BLaER1 treated with 17β-estradiol and CSF1 and Interleukin-3, amounts not matched to agents 10 nM and 100 nM (cell line): ENCODE measurements around the gene STX16.
"Not testable (repeated sequence)": the region's sequence is repeated elsewhere in the genome, so short reads cannot be mapped to it uniquely, and the experiment has no call there.

Experiments
- H3K27ac ChIP-seq, 11 experiments: shearing (Covaris generic); formaldehyde crosslinking; 2 replicates each; pipeline ENCODE4 v1.8.1; 2022
- H3K27me3 ChIP-seq, 11 experiments: shearing (Covaris generic); formaldehyde crosslinking; 2 replicates each; pipeline ENCODE4 v1.8.1; 2022
- H3K36me3 ChIP-seq, 11 experiments: shearing (Covaris generic); formaldehyde crosslinking; 2 replicates each; pipeline ENCODE4 v1.8.1; 2022
- H3K4me1 ChIP-seq, 10 experiments: shearing (Covaris generic); formaldehyde crosslinking; 2 replicates each; pipeline ENCODE4 v1.8.1; 2022
- H3K4me2 ChIP-seq, 11 experiments: shearing (Covaris generic); formaldehyde crosslinking; 2 replicates each; pipeline ENCODE4 v1.8.1; 2022
- H3K4me3 ChIP-seq, 10 experiments: shearing (Covaris generic); formaldehyde crosslinking; 2 replicates each; pipeline ENCODE4 v1.8.1; 2022
- H3K9ac ChIP-seq, 11 experiments: shearing (Covaris generic); formaldehyde crosslinking; 2 replicates each; pipeline ENCODE4 v1.8.1; 2022
- H3K9me3 ChIP-seq, 11 experiments: shearing (Covaris generic); formaldehyde crosslinking; replicated peaks in 1 of 11; 2 replicates each; pipeline ENCODE4 v1.8.1; 2022
- H4K20me1 ChIP-seq, 11 experiments: shearing (Covaris generic); formaldehyde crosslinking; 2 replicates each; pipeline ENCODE4 v1.8.1; 2022
- Cebpa-rat ChIP-seq, 11 experiments: shearing (Covaris generic); IDR thresholded peaks; 2 replicates each; pipeline ENCODE4 v1.8.1; 2022

STX16 gene

DNA sequence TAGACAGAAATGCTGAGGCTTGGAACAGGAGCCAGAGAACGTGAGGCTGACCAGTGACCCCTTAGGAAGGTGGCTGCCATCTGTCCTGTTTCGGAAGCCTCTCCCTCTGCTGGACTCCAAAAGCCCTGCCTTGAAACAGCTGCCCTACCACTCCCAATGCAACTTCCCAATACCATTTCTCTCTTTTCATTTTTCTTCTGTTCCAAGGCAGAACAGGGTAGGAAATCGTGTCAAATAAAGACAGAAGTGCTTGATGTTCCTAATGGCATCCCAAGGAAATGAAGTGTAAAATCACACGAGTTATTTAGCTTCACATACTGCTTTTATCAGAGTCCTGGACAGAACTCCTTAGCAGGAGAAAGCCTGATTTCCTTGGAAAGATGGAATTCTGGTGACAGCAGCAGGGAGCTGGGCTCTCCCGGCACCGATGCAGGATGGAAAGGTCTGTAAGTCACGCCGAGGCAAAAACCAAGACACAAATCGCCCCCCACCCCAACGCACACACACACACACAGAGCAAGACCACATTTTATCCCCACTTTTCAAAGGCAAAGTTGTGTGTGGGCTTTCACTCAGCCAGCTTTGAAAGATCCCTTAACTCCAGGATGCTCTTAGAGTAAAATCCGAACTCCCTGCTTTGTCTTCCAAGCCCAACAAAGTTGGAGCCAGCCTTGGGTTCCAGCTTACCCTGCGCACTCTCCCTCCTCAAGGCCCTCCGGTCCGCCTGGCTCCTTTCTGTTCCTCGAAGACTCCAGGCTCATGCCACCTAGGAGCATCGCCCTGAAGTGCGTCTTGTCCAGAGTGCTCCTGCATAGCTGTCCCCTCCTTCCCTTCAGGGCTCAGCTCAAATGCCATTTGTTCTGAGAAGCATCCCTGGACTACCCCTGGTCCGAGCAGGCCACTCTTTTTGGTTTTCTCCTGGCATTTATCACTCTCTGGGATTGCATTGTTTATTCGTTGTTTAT is 11.6 kb upstream of the STX16 start:
- H3K36me3 ChIP-seq: no peaks in the 10 kb centered on the region
- H3K27me3 ChIP-seq: no peaks in the 10 kb centered on the region
- H3K9ac ChIP-seq: no peak overlapping the region
- H3K4me2 ChIP-seq: no peak overlapping the region
- H3K4me3 ChIP-seq: no peak overlapping the region
- peaks cover 7 to 17% (median 10%) of the 10 kb centered on the region in 10 experiments for H3K4me1 ChIP-seq
- H4K20me1 ChIP-seq: no peaks in the 10 kb centered on the region
- H3K27ac ChIP-seq: no peak overlapping the region
- no peak for TF ChIP-seq Cebpa-rat (IDR thresholded peaks at IDR 0.05)
- H3K9me3 ChIP-seq: no peaks in the 10 kb centered on the region

DNA sequence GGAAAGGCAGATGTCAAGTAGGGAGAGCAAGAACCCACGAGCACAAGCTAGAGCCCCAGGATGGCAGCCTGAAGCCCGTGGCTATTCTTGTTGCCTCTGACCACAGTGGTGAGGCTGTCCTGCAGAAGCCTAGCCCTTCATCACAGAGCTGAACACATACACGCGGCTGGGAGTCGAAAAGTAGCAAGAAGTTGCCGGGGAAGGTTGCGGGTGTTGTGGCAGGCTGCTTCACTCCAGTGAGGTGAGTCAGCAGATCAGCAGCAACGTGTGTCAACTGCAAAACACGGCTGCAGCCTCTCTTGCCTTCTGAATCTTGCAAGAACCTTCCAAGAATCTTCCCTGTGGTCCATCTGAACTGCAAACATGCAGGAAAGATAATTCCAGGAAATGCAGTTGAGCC is 10.6 kb upstream of the STX16 start:
- H3K4me3 ChIP-seq: no peak overlapping the region
- H3K9ac ChIP-seq: no peak overlapping the region
- H3K4me2 ChIP-seq: no peak overlapping the region
- no peaks in the 10 kb centered on the region for H4K20me1 ChIP-seq
- no peaks in the 10 kb centered on the region for H3K9me3 ChIP-seq
- TF ChIP-seq Cebpa-rat (IDR thresholded peaks at IDR 0.05): no peak
- no peaks in the 10 kb centered on the region for H3K36me3 ChIP-seq
- H3K27ac ChIP-seq: no peak overlapping the region
- H3K27me3 ChIP-seq: no peaks in the 10 kb centered on the region
- H3K4me1 ChIP-seq: peaks cover 0 to 7% (median under 1%) of the 10 kb centered on the region in 10 experiments; a peak in 9 of 20 replicates

DNA sequence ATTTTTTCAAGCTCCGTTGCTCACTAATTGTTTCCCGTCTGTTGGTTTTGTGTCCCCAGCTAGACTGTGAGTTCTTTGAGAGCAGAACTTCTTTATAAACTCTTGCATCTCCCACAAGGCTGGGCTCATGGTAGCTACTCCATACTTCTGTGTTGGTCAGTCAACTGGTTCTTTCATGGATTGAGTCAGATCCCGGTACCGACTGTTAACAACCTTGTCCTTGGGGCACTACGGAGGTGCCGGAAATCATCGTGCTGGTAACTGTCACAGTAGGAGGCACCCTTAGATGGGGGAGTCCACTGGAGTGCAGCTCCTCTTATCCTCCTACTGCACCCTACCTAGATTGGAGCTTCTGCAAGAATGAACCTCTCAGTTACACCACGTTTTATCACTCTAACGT is 8.6 kb upstream of the STX16 start:
- Histone ChIP-seq H3K9ac (no peak overlapping the region), H3K4me2 (no peak overlapping the region), H3K27me3 (no peaks in the 10 kb centered on the region), H3K9me3 (no peaks in the 10 kb centered on the region), H4K20me1 (no peaks in the 10 kb centered on the region), H3K4me3 (no peak overlapping the region), H3K4me1 (no peaks in the 10 kb centered on the region), H3K36me3 (no peaks in the 10 kb centered on the region), H3K27ac (no peak overlapping the region)
- no peak for TF ChIP-seq Cebpa-rat (IDR thresholded peaks at IDR 0.05)

DNA sequence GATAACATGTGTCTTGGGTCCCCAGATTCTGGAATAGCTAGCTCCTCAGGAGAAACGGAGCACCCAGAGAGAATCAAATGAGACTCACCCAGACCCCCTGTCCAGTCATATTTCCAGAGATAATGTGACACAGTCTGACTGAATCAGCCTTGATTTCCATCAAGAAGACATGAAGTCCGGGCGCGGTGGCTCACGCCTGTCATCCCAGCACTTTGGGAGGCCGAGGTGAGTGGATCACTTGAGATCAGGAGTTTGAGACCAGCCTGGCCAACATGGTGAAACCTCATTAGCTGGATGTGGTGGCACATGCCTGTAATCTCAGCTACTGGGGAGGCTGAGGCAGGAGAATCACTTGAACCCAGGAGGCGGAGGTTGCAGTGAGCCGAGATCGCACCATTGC is 8.2 kb upstream of the STX16 start:
- not testable (repeated sequence) for H3K27ac ChIP-seq, H3K9ac ChIP-seq, H3K4me1 ChIP-seq, H4K20me1 ChIP-seq, H3K27me3 ChIP-seq, H3K4me2 ChIP-seq, H3K9me3 ChIP-seq, H3K4me3 ChIP-seq, H3K36me3 ChIP-seq

DNA sequence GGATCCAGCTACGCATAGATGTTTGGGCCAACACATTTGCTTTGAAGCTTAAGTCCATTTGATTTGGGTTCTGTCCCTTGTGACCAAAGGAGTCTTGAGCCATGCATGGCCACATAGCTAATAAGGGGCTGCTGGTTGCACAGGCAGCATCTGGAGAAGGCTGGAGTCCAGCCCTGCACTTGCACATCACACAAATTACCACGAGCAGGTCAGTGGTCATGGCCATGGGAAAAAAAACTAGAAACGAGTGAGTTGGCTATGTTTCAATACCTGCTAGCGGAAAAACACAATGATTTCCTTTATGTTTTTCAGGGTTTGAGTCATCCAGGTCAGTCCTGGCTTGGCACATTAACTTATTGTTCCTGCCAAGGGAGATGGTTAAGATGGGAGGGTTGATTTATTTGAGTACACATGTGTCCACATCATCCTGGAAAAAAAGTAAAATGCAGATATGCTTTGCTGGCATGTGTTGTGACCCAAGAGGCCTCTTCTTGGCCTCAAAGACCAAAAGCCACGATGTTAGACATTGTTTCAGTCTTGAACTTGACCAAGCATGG is 5.6 kb upstream of the STX16 start:
- H3K4me1 ChIP-seq: peaks cover 0 to 13% (median 11%) of the 10 kb centered on the region in 10 experiments; a peak in 13 of 20 replicates
- no peak overlapping the region for H3K4me3 ChIP-seq
- no peak overlapping the region for H3K27ac ChIP-seq
- H3K27me3 ChIP-seq: peaks cover 8 to 20% (median 16%) of the 10 kb centered on the region in 11 experiments; a peak in 21 of 22 replicates
- H3K9ac ChIP-seq: no peak overlapping the region
- no peaks in the 10 kb centered on the region for H3K36me3 ChIP-seq
- no peaks in the 10 kb centered on the region for H4K20me1 ChIP-seq
- H3K4me2 ChIP-seq: no peak overlapping the region
- TF ChIP-seq Cebpa-rat (IDR thresholded peaks at IDR 0.05): no peak
- no peaks in the 10 kb centered on the region for H3K9me3 ChIP-seq

DNA sequence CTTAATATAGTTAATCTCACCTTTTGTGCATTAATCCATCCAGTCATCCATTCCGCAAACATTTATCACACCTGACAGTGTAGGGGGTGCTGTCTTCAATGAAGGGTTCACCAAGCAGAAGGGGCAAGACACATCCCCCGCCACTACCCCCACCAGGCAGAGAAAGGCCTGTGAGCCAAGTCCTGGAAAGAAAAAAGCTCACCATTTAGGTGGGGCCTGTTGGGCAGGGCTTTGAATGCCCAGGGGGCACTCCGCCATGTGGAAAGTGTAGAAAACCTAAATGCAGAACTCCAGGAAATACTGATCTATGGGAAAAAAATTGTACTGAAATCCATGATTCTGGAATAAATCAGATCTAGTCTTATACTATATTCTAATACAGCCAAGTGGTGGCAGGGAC is 4.8 kb upstream of the STX16 start:
- peaks cover 0 to 13% (median 11%) of the 10 kb centered on the region in 10 experiments; a peak in 13 of 20 replicates for H3K4me1 ChIP-seq
- H3K36me3 ChIP-seq: no peaks in the 10 kb centered on the region
- no peak overlapping the region for H3K9ac ChIP-seq
- H3K27ac ChIP-seq: no peak overlapping the region
- H4K20me1 ChIP-seq: no peaks in the 10 kb centered on the region; a peak in 1 of 22 replicates
- H3K9me3 ChIP-seq: no peaks in the 10 kb centered on the region
- no peak overlapping the region for H3K4me2 ChIP-seq
- no peak overlapping the region for H3K4me3 ChIP-seq
- peaks cover 8 to 20% (median 16%) of the 10 kb centered on the region in 11 experiments; a peak in 21 of 22 replicates for H3K27me3 ChIP-seq
- no peak for TF ChIP-seq Cebpa-rat (IDR thresholded peaks at IDR 0.05)

DNA sequence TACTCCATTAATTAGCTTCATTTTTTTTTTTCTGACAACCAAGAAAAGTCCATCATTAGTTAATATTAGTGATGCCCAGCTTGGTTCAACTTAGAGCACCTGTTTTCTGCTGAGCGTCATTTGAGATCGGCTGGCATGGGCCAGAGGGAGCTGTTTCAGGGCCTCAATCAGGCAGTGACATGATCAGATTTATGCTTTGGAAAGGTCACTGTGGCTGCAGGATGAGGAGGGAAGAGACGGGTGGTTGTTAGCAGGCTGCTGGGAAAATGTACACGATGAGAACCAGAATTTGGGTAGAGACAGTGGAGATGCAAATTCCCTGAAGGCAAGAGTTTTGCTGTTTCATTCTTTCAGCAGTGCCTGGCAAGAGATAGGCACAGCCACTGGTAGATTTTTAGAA is 4.4 kb upstream of the STX16 start:
- TF ChIP-seq Cebpa-rat (IDR thresholded peaks at IDR 0.05): no peak
- Histone ChIP-seq H3K27ac (no peak overlapping the region), H3K36me3 (no peaks in the 10 kb centered on the region), H3K4me2 (no peak overlapping the region), H3K9ac (no peak overlapping the region), H3K9me3 (no peaks in the 10 kb centered on the region), H3K4me3 (no peak overlapping the region), H3K27me3 (peaks cover 8 to 20% (median 16%) of the 10 kb centered on the region in 11 experiments; a peak in 21 of 22 replicates), H4K20me1 (no peaks in the 10 kb centered on the region; a peak in 1 of 22 replicates), H3K4me1 (peaks cover 0 to 13% (median 11%) of the 10 kb centered on the region in 10 experiments; a peak in 13 of 20 replicates)

DNA sequence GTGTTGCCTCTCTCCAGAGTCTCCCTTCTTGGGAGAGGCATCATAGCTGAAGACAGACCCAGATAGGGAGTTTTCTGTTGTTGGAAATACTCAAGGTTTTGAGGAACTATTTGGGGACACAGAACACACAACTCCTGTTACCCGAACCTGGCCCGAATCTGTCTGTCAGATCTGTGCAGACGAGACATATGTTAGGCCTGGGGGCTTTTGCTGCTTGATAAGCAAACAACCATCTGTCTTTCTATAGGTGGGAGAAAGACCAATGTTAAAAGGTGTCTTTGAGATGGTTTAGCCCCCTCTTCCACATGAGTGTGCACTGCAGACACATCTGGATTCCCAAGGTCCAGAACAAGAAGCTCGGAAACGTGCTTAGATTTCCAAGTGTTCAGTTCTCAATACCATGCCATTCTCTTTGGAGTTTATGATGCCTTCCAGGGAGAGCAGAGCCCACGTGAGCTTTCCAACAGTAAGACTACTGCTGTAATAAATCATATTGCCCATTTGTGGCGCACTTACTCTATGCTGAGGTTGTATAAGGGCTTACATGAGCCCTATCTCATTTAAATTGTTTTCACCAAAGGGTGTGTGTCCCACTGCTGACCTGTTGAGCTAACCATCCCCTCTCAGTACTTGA is 3.8 kb upstream of the STX16 start:
- H4K20me1 ChIP-seq: no peaks in the 10 kb centered on the region; a peak in 1 of 22 replicates
- H3K9me3 ChIP-seq: no peaks in the 10 kb centered on the region
- no peaks in the 10 kb centered on the region for H3K36me3 ChIP-seq
- no peak overlapping the region for H3K4me3 ChIP-seq
- H3K9ac ChIP-seq: no peak overlapping the region
- no peak overlapping the region for H3K27ac ChIP-seq
- H3K4me2 ChIP-seq: no peak overlapping the region
- H3K27me3 ChIP-seq: peaks cover 8 to 20% (median 16%) of the 10 kb centered on the region in 11 experiments; a peak in 21 of 22 replicates
- TF ChIP-seq Cebpa-rat (IDR thresholded peaks at IDR 0.05): no peak
- peaks cover 0 to 13% (median 11%) of the 10 kb centered on the region in 10 experiments; a peak in 13 of 20 replicates for H3K4me1 ChIP-seq

DNA sequence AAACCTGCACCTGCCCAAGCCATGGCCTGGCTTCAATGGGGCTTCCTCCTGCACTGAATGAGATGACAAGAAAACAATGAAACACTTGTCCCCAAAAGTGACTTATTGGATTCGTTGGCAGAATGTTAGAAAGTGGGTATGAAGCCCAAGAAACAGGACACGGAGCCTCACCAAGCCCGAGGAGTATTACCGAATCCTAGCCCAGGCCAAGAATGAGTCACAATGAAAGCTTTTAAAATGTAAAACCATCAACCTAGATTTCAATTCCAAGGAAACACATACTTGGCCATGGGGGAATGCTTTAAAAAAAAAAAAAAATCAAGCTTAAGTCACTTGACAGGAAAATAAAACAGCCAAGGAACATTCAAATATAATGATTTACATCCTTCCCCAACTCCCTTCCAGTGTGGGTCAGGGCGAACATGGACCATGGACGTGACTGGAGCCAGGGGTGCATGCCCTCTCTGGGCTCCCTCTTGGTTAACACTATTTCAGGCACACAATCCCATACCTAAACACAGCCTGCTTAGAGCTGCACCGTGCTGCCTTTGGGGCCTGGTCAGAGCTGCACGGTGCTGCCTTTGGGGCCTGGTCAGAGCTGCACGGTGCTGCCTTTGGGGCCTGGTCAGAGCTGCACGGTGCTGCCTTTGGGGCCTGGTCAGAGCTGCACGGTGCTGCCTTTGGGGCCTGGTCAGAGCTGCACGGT is 3.1 kb upstream of the STX16 start:
- H3K4me3 ChIP-seq: no peak overlapping the region
- H3K27ac ChIP-seq: no peak overlapping the region
- no peak overlapping the region for H3K4me2 ChIP-seq
- peaks cover 0 to 6% (median 2%) of the 10 kb centered on the region in 11 experiments; a peak in 11 of 22 replicates for H4K20me1 ChIP-seq
- no peaks in the 10 kb centered on the region for H3K9me3 ChIP-seq
- no peak overlapping the region for H3K9ac ChIP-seq
- H3K4me1 ChIP-seq: peaks cover 1 to 17% (median 13%) of the 10 kb centered on the region in 10 experiments
- no peak for TF ChIP-seq Cebpa-rat (IDR thresholded peaks at IDR 0.05)
- peaks cover 8 to 20% (median 16%) of the 10 kb centered on the region in 11 experiments; a peak in 21 of 22 replicates for H3K27me3 ChIP-seq
- no peaks in the 10 kb centered on the region for H3K36me3 ChIP-seq

DNA sequence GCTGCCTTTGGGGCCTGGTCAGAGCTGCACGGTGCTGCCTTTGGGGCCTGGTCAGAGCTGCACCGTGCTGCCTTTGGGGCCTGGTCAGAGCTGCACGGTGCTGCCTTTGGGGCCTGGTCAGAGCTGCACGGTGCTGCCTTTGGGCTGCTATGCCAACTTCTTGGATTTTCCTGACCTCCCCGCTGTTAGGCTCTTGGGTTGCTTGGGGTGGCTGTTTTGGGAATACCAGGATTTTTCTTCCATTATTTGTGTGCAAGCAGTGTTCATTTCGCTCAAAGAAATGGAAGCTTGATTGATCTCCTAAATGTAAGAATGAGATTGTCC is 2.6 kb upstream of the STX16 start:
- H3K36me3 ChIP-seq, H4K20me1 ChIP-seq, H3K9me3 ChIP-seq, H3K9ac ChIP-seq, H3K4me2 ChIP-seq, H3K27ac ChIP-seq, H3K4me3 ChIP-seq: not testable (repeated sequence)
- H3K4me1 ChIP-seq: peaks cover 6 to 23% (median 18%) of the 10 kb centered on the region in 10 experiments
- H3K27me3 ChIP-seq: peaks cover 8 to 20% (median 16%) of the 10 kb centered on the region in 11 experiments; a peak in 21 of 22 replicates
